Vagina (tissue), 2 donors: ENCODE results near the gene TATDN2.

Experiments used
- POLR2A ChIP-seq, 2 donors: fragments of 450-650 bp; IDR thresholded peaks; one replicate each; pipeline ENCODE4 v1.6.1; 2017; ENCODE audit warnings: antibody characterized with exemption in 2 of 2, mild to moderate bottlenecking in 2 of 2, moderate library complexity in 2 of 2
- POLR2AphosphoS5 ChIP-seq, 2 donors: sonication (generic); formaldehyde crosslinking; IDR thresholded peaks; one replicate each; pipeline ENCODE4 v1.9.0; 2017; ENCODE audit warnings: antibody characterized with exemption in 2 of 2, mild to moderate bottlenecking in 2 of 2, low read depth in 1 of 2; ENCODE audit not compliant: insufficient read depth in 1 of 2
- TF ChIP-seq, protein P1 (sequence below), 3 experiments: fragments of 450-650 bp in 2 of 3; fragments of 200-600 bp in 1 of 3; sonication (generic) in 1 of 3; IDR thresholded peaks; one replicate each; pipeline ENCODE4 v1.5.1; 2017 to 2019; ENCODE audit warnings: antibody characterized with exemption in 3 of 3, mild to moderate bottlenecking in 2 of 3, moderate library complexity in 2 of 3

DNA sequence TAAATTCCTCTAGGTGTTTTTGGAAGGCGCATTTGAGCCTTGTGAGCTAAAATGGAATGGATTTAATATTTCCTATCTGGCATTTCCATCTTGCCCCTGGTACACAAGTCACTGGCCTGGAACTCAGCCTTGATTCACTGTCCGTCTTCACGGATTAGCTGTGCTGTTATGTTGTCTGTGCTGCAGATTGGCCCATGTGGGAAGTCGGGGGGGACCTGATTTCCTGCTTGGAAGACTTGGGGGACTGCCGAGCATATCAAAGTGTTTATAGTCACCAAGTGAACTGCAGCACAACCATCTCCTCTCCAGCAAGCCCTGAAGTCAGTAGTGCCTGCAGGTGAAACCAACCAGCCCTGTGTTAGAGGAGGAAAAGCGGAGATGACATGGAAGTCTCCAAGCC is 32.3 kb downstream of the TATDN2 start:
- TF ChIP-seq POLR2A (IDR thresholded peaks at IDR 0.05) (no peak), POLR2AphosphoS5 (IDR thresholded peaks at IDR 0.05; ENCODE audit: insufficient read depth in 1 of 2, low read depth in 1 of 2) (no peak)
- TF ChIP-seq, protein P1, sequence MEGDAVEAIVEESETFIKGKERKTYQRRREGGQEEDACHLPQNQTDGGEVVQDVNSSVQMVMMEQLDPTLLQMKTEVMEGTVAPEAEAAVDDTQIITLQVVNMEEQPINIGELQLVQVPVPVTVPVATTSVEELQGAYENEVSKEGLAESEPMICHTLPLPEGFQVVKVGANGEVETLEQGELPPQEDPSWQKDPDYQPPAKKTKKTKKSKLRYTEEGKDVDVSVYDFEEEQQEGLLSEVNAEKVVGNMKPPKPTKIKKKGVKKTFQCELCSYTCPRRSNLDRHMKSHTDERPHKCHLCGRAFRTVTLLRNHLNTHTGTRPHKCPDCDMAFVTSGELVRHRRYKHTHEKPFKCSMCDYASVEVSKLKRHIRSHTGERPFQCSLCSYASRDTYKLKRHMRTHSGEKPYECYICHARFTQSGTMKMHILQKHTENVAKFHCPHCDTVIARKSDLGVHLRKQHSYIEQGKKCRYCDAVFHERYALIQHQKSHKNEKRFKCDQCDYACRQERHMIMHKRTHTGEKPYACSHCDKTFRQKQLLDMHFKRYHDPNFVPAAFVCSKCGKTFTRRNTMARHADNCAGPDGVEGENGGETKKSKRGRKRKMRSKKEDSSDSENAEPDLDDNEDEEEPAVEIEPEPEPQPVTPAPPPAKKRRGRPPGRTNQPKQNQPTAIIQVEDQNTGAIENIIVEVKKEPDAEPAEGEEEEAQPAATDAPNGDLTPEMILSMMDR (IDR thresholded peaks at IDR 0.05), result no peak
